Measurements from ENCODE around the gene GPC3. TPM values are rescaled to one million over a fixed set of nuclear protein-coding genes. Genes with fewer than 3 reads are reported as not detected.

The GPC3 gene
- total RNA-seq, 1 experiment from 2014 or later, result 233 TPM

GRCh38 chrX:133587071-133587470 is 398.3 kb downstream of the GPC3 start:
- Mint-ChIP-seq H3K4me1 (ENCODE audit: low read depth, unreplicated experiment) (peaks cover 20% of the 10 kb centered on the region), H3K4me3 (ENCODE audit: unreplicated experiment) (no peak overlapping the region), H3K27me3 (ENCODE audit: insufficient read depth, unreplicated experiment) (no peaks in the 10 kb centered on the region), H3K36me3 (ENCODE audit: insufficient read depth, unreplicated experiment) (peaks cover 12% of the 10 kb centered on the region), H3K9me3 (ENCODE audit: unreplicated experiment) (no peaks in the 10 kb centered on the region), H3K27ac (ENCODE audit: unreplicated experiment) (no peak overlapping the region)
- Histone ChIP-seq H3K9me3 (no peaks in the 10 kb centered on the region), H3K4me3 (ENCODE audit: low read depth, low read length) (no peak overlapping the region), H3K4me1 (peaks cover 15% of the 10 kb centered on the region), H3K36me3 (ENCODE audit: control insufficient read depth, insufficient read depth, low read length) (no peaks in the 10 kb centered on the region), H3K27me3 (replicated peaks; ENCODE audit: control insufficient read depth, insufficient read depth, low read length) (no peaks in the 10 kb centered on the region)
- ChIA-PET CTCF (no interaction called here), POLR2A (no interaction called here)
- no TSS peak for BruUV-seq (replicated peaks)
- intact Hi-C loops (cut with micrococcal nuclease; ENCODE audit: unreplicated experiment), result no loop called here
- TF ChIP-seq, protein P1, sequence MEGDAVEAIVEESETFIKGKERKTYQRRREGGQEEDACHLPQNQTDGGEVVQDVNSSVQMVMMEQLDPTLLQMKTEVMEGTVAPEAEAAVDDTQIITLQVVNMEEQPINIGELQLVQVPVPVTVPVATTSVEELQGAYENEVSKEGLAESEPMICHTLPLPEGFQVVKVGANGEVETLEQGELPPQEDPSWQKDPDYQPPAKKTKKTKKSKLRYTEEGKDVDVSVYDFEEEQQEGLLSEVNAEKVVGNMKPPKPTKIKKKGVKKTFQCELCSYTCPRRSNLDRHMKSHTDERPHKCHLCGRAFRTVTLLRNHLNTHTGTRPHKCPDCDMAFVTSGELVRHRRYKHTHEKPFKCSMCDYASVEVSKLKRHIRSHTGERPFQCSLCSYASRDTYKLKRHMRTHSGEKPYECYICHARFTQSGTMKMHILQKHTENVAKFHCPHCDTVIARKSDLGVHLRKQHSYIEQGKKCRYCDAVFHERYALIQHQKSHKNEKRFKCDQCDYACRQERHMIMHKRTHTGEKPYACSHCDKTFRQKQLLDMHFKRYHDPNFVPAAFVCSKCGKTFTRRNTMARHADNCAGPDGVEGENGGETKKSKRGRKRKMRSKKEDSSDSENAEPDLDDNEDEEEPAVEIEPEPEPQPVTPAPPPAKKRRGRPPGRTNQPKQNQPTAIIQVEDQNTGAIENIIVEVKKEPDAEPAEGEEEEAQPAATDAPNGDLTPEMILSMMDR (IDR thresholded peaks at IDR 0.05; ENCODE audit: insufficient read depth in 1 of 2, low read depth in 1 of 2, low read length in 1 of 2, severe bottlenecking in 1 of 2, unreplicated experiment in 1 of 2), result no peak
- DNase-seq, result no peak

- H3K4me1 Mint-ChIP-seq (ENCODE audit: low read depth, unreplicated experiment), result peaks cover 20% of the 10 kb centered on the region
These were observed 399.0 kb downstream of the GPC3 start for GRCh38 chrX:133586443-133586842.

GRCh38 chrX:133583825-133584224 is 401.6 kb downstream of the GPC3 start:
- BruUV-seq (replicated peaks), result no TSS peak
- Mint-ChIP-seq H3K27ac (ENCODE audit: unreplicated experiment) (no peak overlapping the region), H3K9me3 (ENCODE audit: unreplicated experiment) (no peaks in the 10 kb centered on the region), H3K4me1 (ENCODE audit: low read depth, unreplicated experiment) (peaks cover 20% of the 10 kb centered on the region), H3K36me3 (ENCODE audit: insufficient read depth, unreplicated experiment) (peaks cover 12% of the 10 kb centered on the region), H3K27me3 (ENCODE audit: insufficient read depth, unreplicated experiment) (no peaks in the 10 kb centered on the region), H3K4me3 (ENCODE audit: unreplicated experiment) (no peak overlapping the region)
- Histone ChIP-seq H3K36me3 (ENCODE audit: control insufficient read depth, insufficient read depth, low read length) (no peaks in the 10 kb centered on the region), H3K4me1 (peaks cover 15% of the 10 kb centered on the region), H3K27me3 (replicated peaks; ENCODE audit: control insufficient read depth, insufficient read depth, low read length) (no peaks in the 10 kb centered on the region), H3K9me3 (no peaks in the 10 kb centered on the region), H3K4me3 (ENCODE audit: low read depth, low read length) (no peak overlapping the region)
- ChIA-PET CTCF (no interaction called here), POLR2A (no interaction called here)
- TF ChIP-seq, protein P1 (IDR thresholded peaks at IDR 0.05; ENCODE audit: insufficient read depth in 1 of 2, low read depth in 1 of 2, low read length in 1 of 2, severe bottlenecking in 1 of 2, unreplicated experiment in 1 of 2), result no peak
- intact Hi-C loops (cut with micrococcal nuclease; ENCODE audit: unreplicated experiment), result no loop called here
- no peak for DNase-seq

More at GRCh38 chrX:133586443-133586842, 399.0 kb downstream of the GPC3 start:
- H3K27me3 Mint-ChIP-seq (ENCODE audit: insufficient read depth, unreplicated experiment), result no peaks in the 10 kb centered on the region
- H3K27me3 ChIP-seq (replicated peaks; ENCODE audit: control insufficient read depth, insufficient read depth, low read length), result no peaks in the 10 kb centered on the region
- peak in 1 of 2 experiments; percentile 19 for DNase-seq
- peaks cover 12% of the 10 kb centered on the region for H3K36me3 Mint-ChIP-seq (ENCODE audit: insufficient read depth, unreplicated experiment)
- H3K4me3 ChIP-seq (ENCODE audit: low read depth, low read length), result no peak overlapping the region
- ChIA-PET POLR2A (no interaction called here), CTCF (no interaction called here)
- TF ChIP-seq, protein P1 (IDR thresholded peaks at IDR 0.05; ENCODE audit: insufficient read depth in 1 of 2, low read depth in 1 of 2, low read length in 1 of 2, severe bottlenecking in 1 of 2, unreplicated experiment in 1 of 2), result no peak
- H3K27ac Mint-ChIP-seq (ENCODE audit: unreplicated experiment), result peak overlapping the region; percentile 48
- peaks cover 15% of the 10 kb centered on the region for H3K4me1 ChIP-seq
- H3K9me3 Mint-ChIP-seq (ENCODE audit: unreplicated experiment), result no peaks in the 10 kb centered on the region
- no peaks in the 10 kb centered on the region for H3K9me3 ChIP-seq
- intact Hi-C loops (cut with micrococcal nuclease; ENCODE audit: unreplicated experiment), result no loop called here
- no peaks in the 10 kb centered on the region for H3K36me3 ChIP-seq (ENCODE audit: control insufficient read depth, insufficient read depth, low read length)
- H3K4me3 Mint-ChIP-seq (ENCODE audit: unreplicated experiment), result no peak overlapping the region
- BruUV-seq (replicated peaks), result no TSS peak
